Heart right ventricle (tissue), 16 donors: Measurements from ENCODE around the gene C2CD4A. TPM values are rescaled to one million over a fixed set of nuclear protein-coding genes. Genes with fewer than 3 reads are reported as not detected.

Experiments used
- ATAC-seq, 8 donors: fragments of 200-7000 bp; cut with Tn5 transposase; one replicate each; pipeline ENCODE4 v1.9.1; 2020; ENCODE audit warnings: mild to moderate bottlenecking in 8 of 8, moderate library complexity in 8 of 8, moderate number of reproducible peaks in 1 of 8
- DNase-seq, 2 donors: peaks; one replicate each; pipeline ENCODE4 v3.0.0-alpha.2; 2020
- H3K27ac ChIP-seq, 10 donors: fragments of 200-600 bp; sonication (generic) in 2 of 10; one replicate each; pipeline versions ENCODE4 v1.5.0 to v1.8.0; 2020 to 2022; ENCODE audit warnings: mild to moderate bottlenecking in 3 of 10
- H3K27me3 ChIP-seq, 7 donors: fragments of 200-600 bp; one replicate each; pipeline ENCODE4 v1.8.0; 2021 to 2022; ENCODE audit warnings: mild to moderate bottlenecking in 2 of 7
- H3K36me3 ChIP-seq, 9 donors: fragments of 200-600 bp; sonication (generic) in 1 of 9; one replicate each; pipeline versions ENCODE4 v1.5.0 to v1.8.0; 2020 to 2022; ENCODE audit warnings: mild to moderate bottlenecking in 2 of 9
- H3K4me1 ChIP-seq, 9 donors: fragments of 200-600 bp; sonication (generic) in 1 of 9; one replicate each; pipeline versions ENCODE4 v1.5.0 to v1.8.0; 2020 to 2022; ENCODE audit warnings: mild to moderate bottlenecking in 4 of 9
- H3K4me3 ChIP-seq, 10 donors: fragments of 200-600 bp; sonication (generic) in 2 of 10; one replicate each; pipeline versions ENCODE4 v1.5.0 to v1.8.0; 2020 to 2022; ENCODE audit warnings: mild to moderate bottlenecking in 7 of 10, moderate library complexity in 2 of 10
- H3K9me3 ChIP-seq, 11 donors: fragments of 200-600 bp in 10 of 11; sonication (generic) in 2 of 11; one replicate each; pipeline versions ENCODE4 v1.5.0 to v1.8.0; 2013 to 2022; ENCODE audit warnings: mild to moderate bottlenecking in 2 of 11, control low read depth in 1 of 11, moderate library complexity in 1 of 11
- CTCF ChIP-seq, 9 donors: fragments of 200-600 bp; sonication (generic) in 2 of 9; IDR thresholded peaks; one replicate each; pipeline versions ENCODE4 v1.5.0 to v1.8.0; 2021 to 2022; ENCODE audit warnings: antibody characterized with exemption in 9 of 9, mild to moderate bottlenecking in 5 of 9, moderate library complexity in 1 of 9
- WGBS, 2 donors: extraction: QIAGEN DNeasy Blood & Tissue Kit; methylation state at CpG; one replicate each; pipeline ENCODE4 v1.1.7; 2013; ENCODE audit warnings: inconsistent platforms in 1 of 2; 5-methylcytosine and 5-hydroxymethylcytosine counted together
- intact Hi-C, 10 donors: fragments of 100-400 bp; cut with DNase I; formaldehyde crosslinking; loops; one replicate each; pipeline versions ENCODE4 v1.11.1 to v1.14.2; 2022
- polyA plus RNA-seq, 2 donors: library from polyadenylated mRNA; stranded (reverse); fragments of 200-250 nt; gene quantifications; one replicate each; pipeline ENCODE4 v1.2.3, GENCODE V29; 2013
- total RNA-seq, 10 donors: library from RNA; stranded (reverse); fragmentation: NEBNext Ultra II Directional in 3 of 10; extraction: Animal tissue kit (Norgen Biotek cat#: 25700) in 3 of 10; gene quantifications; one replicate each; pipeline versions ENCODE4 v1.2.1 to v1.2.4, GENCODE V29; 2021 to 2023
- donor health status: Arrhythmogenic right ventricular cardiomyopathy.
- donor health status: ischemic (EF 13 %, LVEDD 7.1; RV severe dilation, severe dysfunction).
- donor health status: healthy with polysubstance abuse.
- donor health status: DM: no; HTN: yes; CAD: no.
- donor health status: DM: no; HTN: no; CAD: no.
- donor health status: ischemic (EF 25% LVEDD 6.9; RV normal size, moderate dysfunction).
- donor health status: ischemic (EF 25% LVEDD 5.7; RV mildly dilated, moderate dysfunction).
- donor health status: healthy.
- donor health status: DM: yes; HTN: yes; CAD: no.
- donor health status: Ischemic cardiomyopathy.
- donor health status: ischemic (EF 35%, LVEDD 5.7; RV mildly dilated, moderate dysfunction).
- donor health status: nonischemic (EF 11% LVEDD 7.7; RV severe dilation, severe dysfunction).
- donor health status: DM: yes; HTN: yes; CAD: no.
- donor health status: PGD.
- donor health status: ischemic (EF 29% LVEDD 5.4; RV normal size, mild dysfunction).
- donor health status: nonischemic (EF 23%, LVEDD 6.1; RV moderate dilation, normal function).

Gene C2CD4A
- total and polyA plus RNA-seq, 12 donors = 0.01 to 0.25 TPM; not detected in 10

- no peaks in the 10 kb centered on the region for H3K27me3 ChIP-seq
- TF ChIP-seq CTCF (IDR thresholded peaks at IDR 0.05) = no peak
- H3K9me3 ChIP-seq = peaks cover 0 to 3% (median 0%) of the 10 kb centered on the region in 11 donors
- DNase-seq (no peak), ATAC-seq (no peak)
- H3K36me3 ChIP-seq = peaks cover 0 to 3% (median 0%) of the 10 kb centered on the region in 9 donors
- intact Hi-C loops = loop anchor here in 1 of 10 donors (1.0 kb wide), 1 partner anchor 97 kb away; no protein-coding TSS in a partner anchor
- 97 to 100% methylated on average over 1 of the region's 1 CpG for WGBS, 2 donors
- H3K4me1 ChIP-seq = peaks cover 0 to 56% (median 26%) of the 10 kb centered on the region in 9 donors
- no peak overlapping the region for H3K27ac ChIP-seq
- no peak overlapping the region for H3K4me3 ChIP-seq
These were observed 14.1 kb upstream of the C2CD4A start for GRCh38 chr15:62052713-62053112.

GRCh38 chr15:62053439-62054085 is 13.2 kb upstream of the C2CD4A start:
- ATAC-seq = peak in 5 of 8 donors; percentile 27 to 64 (median 30)
- H3K27ac ChIP-seq = no peak overlapping the region
- 54 to 56% methylated on average over 5 of the region's 5 CpGs for WGBS, 2 donors
- DNase-seq = no peak
- peaks cover 0 to 3% (median 0%) of the 10 kb centered on the region in 9 donors for H3K36me3 ChIP-seq
- no peak overlapping the region for H3K4me3 ChIP-seq
- H3K27me3 ChIP-seq = no peaks in the 10 kb centered on the region
- H3K4me1 ChIP-seq = peaks cover 0 to 65% (median 28%) of the 10 kb centered on the region in 9 donors
- TF ChIP-seq CTCF (IDR thresholded peaks at IDR 0.05) = no peak
- peaks cover 0 to 3% (median 0%) of the 10 kb centered on the region in 11 donors for H3K9me3 ChIP-seq
- intact Hi-C loops = no loop called here

GRCh38 chr15:62054979-62055378 is 11.8 kb upstream of the C2CD4A start:
- intact Hi-C loops = no loop called here
- peaks cover 3 to 72% (median 38%) of the 10 kb centered on the region in 9 donors for H3K4me1 ChIP-seq
- WGBS, 2 donors = 93% methylated on average over 5 of the region's 5 CpGs
- no peaks in the 10 kb centered on the region for H3K9me3 ChIP-seq
- DNase-seq (no peak), ATAC-seq (no peak)
- H3K36me3 ChIP-seq = peaks cover 0 to 3% (median 0%) of the 10 kb centered on the region in 9 donors
- no peaks in the 10 kb centered on the region for H3K27me3 ChIP-seq
- H3K27ac ChIP-seq = no peak overlapping the region
- no peak overlapping the region for H3K4me3 ChIP-seq
- no peak for TF ChIP-seq CTCF (IDR thresholded peaks at IDR 0.05)

- intact Hi-C loops = no loop called here
- Histone ChIP-seq H3K27ac (peak overlapping the region in 1 of 10 donors; percentile 9), H3K4me3 (no peak overlapping the region), H3K36me3 (peaks cover 0 to 3% (median 0%) of the 10 kb centered on the region in 9 donors), H3K9me3 (no peaks in the 10 kb centered on the region), H3K4me1 (peaks cover 3 to 65% (median 38%) of the 10 kb centered on the region in 9 donors), H3K27me3 (no peaks in the 10 kb centered on the region)
- TF ChIP-seq CTCF (IDR thresholded peaks at IDR 0.05) = no peak
- WGBS, 2 donors = 88 to 89% methylated on average over 4 of the region's 4 CpGs
- DNase-seq = no peak
- no peak for ATAC-seq
These were observed 9.3 kb upstream of the C2CD4A start for GRCh38 chr15:62057341-62057980.
